DND-41 (cell line): ENCODE data around the gene PRCC.

Source experiments
- ATAC-seq: fragments of 200-7000 bp; cut with Tn5 transposase; 3 replicates; pipeline ENCODE4 v1.9.1; 2021; ENCODE audit warnings: low read depth; ENCODE audit not compliant: insufficient read depth
- DNase-seq: peaks from one replicate; pipeline ENCODE4 v3.0.0-alpha.2; 2020
- H2AFZ ChIP-seq: 2 replicates; pipeline ENCODE4 v1.6.0; 2012; ENCODE audit warnings: low read depth, low read length
- H3K27ac ChIP-seq: 2 replicates; pipeline ENCODE4 v1.5.1; 2012; ENCODE audit warnings: low read length, inconsistent platforms
- H3K27me3 ChIP-seq: fragments of 200-600 bp; sonication (generic); 2 replicates; pipeline ENCODE4 v1.6.0; 2012; ENCODE audit warnings: low read length, mild to moderate bottlenecking, inconsistent platforms; ENCODE audit not compliant: insufficient read depth, poor library complexity
- H3K36me3 ChIP-seq: 2 replicates; pipeline ENCODE4 v1.5.1; 2012; ENCODE audit warnings: low read length, inconsistent platforms; ENCODE audit not compliant: insufficient read depth
- H3K4me1 ChIP-seq: 2 replicates; pipeline ENCODE4 v1.5.1; 2012; ENCODE audit warnings: mild to moderate bottlenecking, low read length; ENCODE audit not compliant: insufficient read depth
- H3K4me2 ChIP-seq: 2 replicates; pipeline ENCODE4 v1.6.0; 2012; ENCODE audit warnings: mild to moderate bottlenecking, moderate library complexity, low read length, inconsistent platforms; ENCODE audit not compliant: insufficient read depth
- H3K4me3 ChIP-seq, 2 experiments: fragments of 200-600 bp in 1 of 2; shearing (Covaris generic) in 1 of 2; 2 replicates each; pipeline ENCODE4 v1.5.1; 2012 to 2016; ENCODE audit warnings: inconsistent platforms in 2 of 2, low read length in 2 of 2, mild to moderate bottlenecking in 2 of 2, low read depth in 1 of 2, moderate library complexity in 1 of 2
- H3K79me2 ChIP-seq: 2 replicates; pipeline ENCODE4 v1.6.0; 2012; ENCODE audit warnings: low read length, inconsistent platforms; ENCODE audit not compliant: insufficient read depth
- H3K9ac ChIP-seq: 2 replicates; pipeline ENCODE4 v1.6.0; 2012; ENCODE audit warnings: low read depth, mild to moderate bottlenecking, inconsistent platforms, low read length, moderate library complexity
- H3K9me3 ChIP-seq: 2 replicates; pipeline ENCODE4 v1.5.1; 2012; ENCODE audit warnings: low read length, moderate library complexity, mild to moderate bottlenecking, inconsistent platforms; ENCODE audit not compliant: insufficient read depth, severe bottlenecking
- H4K20me1 ChIP-seq: 2 replicates; pipeline ENCODE4 v1.6.0; 2012; ENCODE audit warnings: low read length; ENCODE audit not compliant: insufficient read depth
- CTCF ChIP-seq: IDR thresholded peaks from 2 replicates; pipeline ENCODE4 v1.5.1; 2012; ENCODE audit warnings: borderline replicate concordance, low read length, moderate library complexity, mild to moderate bottlenecking; ENCODE audit not compliant: poor library complexity, severe bottlenecking; ENCODE audit errors: extremely low read depth
- EZH2 ChIP-seq: IDR thresholded peaks from 3 replicates; pipeline ENCODE4 v1.6.1; 2012; ENCODE audit warnings: borderline replicate concordance, low read depth, mild to moderate bottlenecking, moderate library complexity, low read length, inconsistent platforms; ENCODE audit not compliant: severe bottlenecking

Gene PRCC

GRCh38 chr1:156815961-156816422 lies 48.7 kb downstream of the PRCC start:
- Histone ChIP-seq H3K9ac (peak overlapping the region; percentile 51), H3K4me1 (peaks cover 22% of the 10 kb centered on the region), H2AFZ (peak overlapping the region; percentile 88), H3K4me2 (peak overlapping the region; percentile 71), H3K27me3 (no peaks in the 10 kb centered on the region), H3K27ac (peak overlapping the region; percentile 73), H4K20me1 (no peaks in the 10 kb centered on the region), H3K9me3 (no peaks in the 10 kb centered on the region), H3K36me3 (no peaks in the 10 kb centered on the region), H3K4me3 (peak overlapping the region in 1 of 2 experiments; percentile 56; a peak in 2 of 4 replicates), H3K79me2 (no peaks in the 10 kb centered on the region)
- DNase-seq (no peak), ATAC-seq (no peak)
- TF ChIP-seq CTCF, result no peak
- TF ChIP-seq EZH2, result no peak

GRCh38 chr1:156816561-156817328 lies 49.4 kb downstream of the PRCC start, which contains the start of gene SH2D2A:
SH2D2A (minus strand) TSS chr1:156816848; CDS start chr1:156816708, 140 bp downstream.
- H3K27ac ChIP-seq, result peak within 1 kb of the TSS; percentile 73
- no peaks in the 10 kb centered on the region for H3K36me3 ChIP-seq
- peak within 1 kb of the TSS; percentile 6 to 56; a peak in 2 of 4 replicates for H3K4me3 ChIP-seq
- H4K20me1 ChIP-seq, result no peaks in the 10 kb centered on the region
- peaks cover 22% of the 10 kb centered on the region for H3K4me1 ChIP-seq
- peak within 1 kb of the TSS; percentile 88 for H2AFZ ChIP-seq
- H3K27me3 ChIP-seq, result peaks cover 3% of the 10 kb centered on the region
- TF ChIP-seq CTCF, result no peak
- no peak for TF ChIP-seq EZH2
- H3K79me2 ChIP-seq, result no peaks in the 10 kb centered on the region
- peak within 1 kb of the TSS; percentile 71 for H3K4me2 ChIP-seq
- H3K9ac ChIP-seq, result peak within 1 kb of the TSS; percentile 51
- DNase-seq (peak; percentile 92), ATAC-seq (peak; percentile 99)
- no peaks in the 10 kb centered on the region for H3K9me3 ChIP-seq

- no peak for DNase-seq
- H3K27ac ChIP-seq, result no peak overlapping the region
- H2AFZ ChIP-seq, result no peak overlapping the region
- H3K9ac ChIP-seq, result no peak overlapping the region
- H3K4me2 ChIP-seq, result no peak overlapping the region
- H3K79me2 ChIP-seq, result no peaks in the 10 kb centered on the region
- peaks cover 6% of the 10 kb centered on the region for H3K4me1 ChIP-seq
- H3K36me3 ChIP-seq, result no peaks in the 10 kb centered on the region
- H3K4me3 ChIP-seq, result no peak overlapping the region
- no peaks in the 10 kb centered on the region for H4K20me1 ChIP-seq
- no peaks in the 10 kb centered on the region for H3K9me3 ChIP-seq
- ATAC-seq, result no peak
- peaks cover 6% of the 10 kb centered on the region for H3K27me3 ChIP-seq
- TF ChIP-seq CTCF, result no peak
- no peak for TF ChIP-seq EZH2
Observed at GRCh38 chr1:156821801-156822200, 54.5 kb downstream of the PRCC start.
